Immature natural killer cell (primary cell): ENCODE results near the gene TNFSF10. TPM values are rescaled to one million over a fixed set of nuclear protein-coding genes. Genes with fewer than 3 reads are reported as not detected.
"Not testable (repeated sequence)": the region's sequence is repeated elsewhere in the genome, so short reads cannot be mapped to it uniquely, and the experiment has no call there.

Source experiments
- DNase-seq, 3 donors: peaks; one replicate each; pipeline ENCODE4 v3.0.0; 2022; ENCODE audit warnings: mixed read lengths in 1 of 3
- H3K27ac Mint-ChIP-seq, 6 donors: one replicate each; pipeline ENCODE4 v1.8.0; 2020; ENCODE audit warnings: mixed read lengths in 6 of 6, mild to moderate bottlenecking in 5 of 6, inconsistent platforms in 4 of 6, moderate library complexity in 3 of 6
- H3K27me3 Mint-ChIP-seq, 3 donors: one replicate each; pipeline ENCODE4 v1.8.0; 2020 to 2021; ENCODE audit warnings: low read depth in 3 of 3, mild to moderate bottlenecking in 3 of 3, mixed read lengths in 3 of 3, moderate library complexity in 3 of 3, inconsistent platforms in 1 of 3
- H3K36me3 Mint-ChIP-seq, 3 donors: one replicate each; pipeline ENCODE4 v1.8.0; 2020; ENCODE audit warnings: mixed read lengths in 3 of 3, inconsistent platforms in 2 of 3, mild to moderate bottlenecking in 2 of 3
- H3K4me1 Mint-ChIP-seq, 2 donors: one replicate each; pipeline ENCODE4 v1.8.0; 2020; ENCODE audit warnings: inconsistent platforms in 2 of 2, mild to moderate bottlenecking in 2 of 2, mixed read lengths in 2 of 2, moderate library complexity in 1 of 2
- H3K4me3 Mint-ChIP-seq, 5 donors: one replicate each; pipeline ENCODE4 v1.8.0; 2020; ENCODE audit warnings: mild to moderate bottlenecking in 5 of 5, mixed read lengths in 5 of 5, inconsistent platforms in 3 of 5, moderate library complexity in 3 of 5
- H3K9me3 Mint-ChIP-seq, 6 donors: one replicate each; pipeline ENCODE4 v1.8.0; 2020; ENCODE audit warnings: mild to moderate bottlenecking in 6 of 6, mixed read lengths in 6 of 6, inconsistent platforms in 4 of 6, moderate library complexity in 3 of 6
- polyA plus RNA-seq, 3 donors: library from polyadenylated mRNA; unstranded; fragments of 300-500 nt; fragmentation: Illumina TruSeq; gene quantifications; one replicate each; pipeline ENCODE4 v1.2.3, GENCODE V29; 2021

Gene TNFSF10
- polyA plus RNA-seq, 3 donors from 2014 or later: 30.8 to 49.7 (median 44.6) TPM

GRCh38 chr3:172538368-172539151 lies 15.3 kb upstream of the TNFSF10 start:
- Mint-ChIP-seq H3K4me1 (peaks cover 13 to 22% of the 10 kb centered on the region in 2 donors), H3K27ac (peak overlapping the region in 1 of 6 donors; percentile 53), H3K9me3 (no peaks in the 10 kb centered on the region), H3K36me3 (no peaks in the 10 kb centered on the region), H3K4me3 (no peak overlapping the region), H3K27me3 (no peaks in the 10 kb centered on the region)
- no peak for DNase-seq

DNA sequence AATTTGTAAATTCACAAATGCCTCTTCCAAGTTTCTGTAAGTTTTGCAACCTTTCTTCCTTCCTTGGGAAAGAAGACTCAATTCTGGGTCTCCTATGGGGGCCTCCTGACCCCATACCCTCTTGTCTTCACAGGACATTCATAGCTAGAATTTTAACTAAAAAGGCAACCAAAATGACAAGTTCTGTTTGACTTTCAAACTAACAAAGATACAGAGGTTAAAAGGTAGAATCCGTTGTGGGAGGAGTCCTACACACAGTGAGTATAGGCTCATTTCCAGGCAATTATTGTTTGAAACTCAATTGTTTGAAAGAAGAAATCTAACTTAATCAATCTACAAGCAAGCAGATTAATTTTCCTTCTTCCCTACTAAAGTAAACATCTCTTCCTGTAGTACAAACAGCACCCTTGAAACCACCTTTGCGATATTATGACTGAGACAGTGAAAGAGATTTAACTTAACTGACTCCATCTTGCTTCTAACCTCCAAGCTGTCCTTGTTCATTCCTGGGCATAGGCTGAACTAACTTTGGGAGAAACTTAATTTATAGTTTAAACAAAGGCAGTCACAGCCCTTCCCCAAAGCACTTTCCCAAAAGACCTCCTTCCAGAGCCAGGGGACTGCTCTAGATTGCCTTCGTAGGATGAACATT lies 14.4 kb upstream of the TNFSF10 start:
- H3K9me3 Mint-ChIP-seq: no peaks in the 10 kb centered on the region
- no peak overlapping the region for H3K4me3 Mint-ChIP-seq
- no peaks in the 10 kb centered on the region for H3K36me3 Mint-ChIP-seq
- H3K27ac Mint-ChIP-seq: no peak overlapping the region
- peaks cover 13 to 22% of the 10 kb centered on the region in 2 donors for H3K4me1 Mint-ChIP-seq
- DNase-seq: no peak
- peaks cover 0 to under 1% (median 0%) of the 10 kb centered on the region in 3 donors for H3K27me3 Mint-ChIP-seq

DNA sequence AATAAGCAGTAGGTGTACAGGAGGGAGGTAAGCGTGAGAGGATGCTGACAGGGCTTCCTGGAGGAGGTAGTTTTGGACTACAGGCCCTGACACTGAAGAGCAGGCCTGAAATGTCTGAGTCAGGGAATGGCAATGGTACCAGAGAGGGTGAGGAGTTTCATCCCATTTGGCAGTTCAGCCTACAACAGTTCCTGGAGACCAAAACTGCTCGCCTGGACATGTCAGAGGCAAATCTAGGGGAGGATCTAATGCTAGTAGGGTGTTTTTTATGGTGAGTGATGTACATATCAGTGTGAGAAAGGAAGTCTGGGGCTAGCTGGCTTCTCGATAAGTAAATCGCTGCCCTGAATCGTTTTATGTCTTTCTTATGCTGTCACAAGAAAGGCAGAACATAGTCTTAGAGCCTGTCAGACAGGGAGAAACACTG lies 13.8 kb upstream of the TNFSF10 start:
- Mint-ChIP-seq H3K27ac (peak overlapping the region in 5 of 6 donors; percentile 0 to 80 (median 23)), H3K4me1 (peaks cover 13 to 22% of the 10 kb centered on the region in 2 donors), H3K36me3 (no peaks in the 10 kb centered on the region), H3K27me3 (peaks cover 0 to 2% (median 0%) of the 10 kb centered on the region in 3 donors), H3K4me3 (no peak overlapping the region), H3K9me3 (no peaks in the 10 kb centered on the region)
- DNase-seq: no peak

GRCh38 chr3:172536505-172536904 lies 13.3 kb upstream of the TNFSF10 start:
- DNase-seq: no peak
- peaks cover 0 to 2% (median 1%) of the 10 kb centered on the region in 3 donors for H3K27me3 Mint-ChIP-seq
- peak overlapping the region in 1 of 6 donors; percentile 0 for H3K27ac Mint-ChIP-seq
- H3K36me3 Mint-ChIP-seq: no peaks in the 10 kb centered on the region
- H3K4me1 Mint-ChIP-seq: peaks cover 13 to 22% of the 10 kb centered on the region in 2 donors
- no peaks in the 10 kb centered on the region for H3K9me3 Mint-ChIP-seq
- H3K4me3 Mint-ChIP-seq: no peak overlapping the region

DNA sequence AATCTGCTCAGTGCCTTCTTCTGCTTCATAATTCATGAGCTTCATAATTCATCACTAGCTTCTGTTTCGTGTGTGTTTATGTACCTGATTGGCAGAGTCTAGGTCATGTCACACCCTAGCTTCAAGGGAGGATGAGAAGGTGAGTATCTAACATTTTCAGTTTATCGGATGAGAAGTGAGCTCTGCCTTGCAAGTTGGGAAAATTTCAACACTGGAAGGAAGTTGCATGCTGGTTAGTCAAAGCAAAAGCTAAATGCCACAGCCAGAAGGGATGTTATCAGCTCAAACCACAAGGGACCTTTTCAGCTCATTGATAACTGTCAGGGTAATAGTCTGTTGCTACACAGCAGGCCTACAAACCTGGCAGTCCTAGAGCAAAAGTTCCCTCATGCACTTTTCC lies 7.3 kb upstream of the TNFSF10 start:
- Mint-ChIP-seq H3K27me3 (peaks cover 0 to 4% (median 2%) of the 10 kb centered on the region in 3 donors), H3K9me3 (no peaks in the 10 kb centered on the region), H3K4me3 (peak overlapping the region in 1 of 5 donors; percentile 27), H3K36me3 (no peaks in the 10 kb centered on the region), H3K4me1 (peaks cover 8 to 10% of the 10 kb centered on the region in 2 donors), H3K27ac (peak overlapping the region in 3 of 6 donors; percentile 26 to 56 (median 46))
- no peak for DNase-seq

DNA sequence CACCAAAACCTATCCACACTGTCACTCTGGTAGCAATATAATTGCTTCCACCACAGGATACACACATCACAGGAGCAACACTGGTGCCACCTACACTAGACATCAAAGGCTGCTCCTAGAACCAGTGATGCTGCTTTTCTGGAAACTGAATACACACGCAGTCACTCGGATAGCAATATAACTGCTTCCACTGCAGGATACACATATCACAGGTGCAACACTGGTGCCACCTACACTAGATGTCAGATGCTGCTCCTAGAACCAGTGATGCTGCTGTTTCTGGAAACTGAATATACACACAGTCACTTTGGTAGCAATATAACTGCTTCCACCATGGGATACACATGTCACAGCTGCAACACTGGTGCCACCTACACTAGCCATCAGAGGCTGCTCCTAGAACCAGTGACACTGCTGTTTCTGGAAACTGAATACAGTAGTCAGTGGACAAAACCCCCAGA lies 6.9 kb upstream of the TNFSF10 start:
- DNase-seq: no peak
- H3K36me3 Mint-ChIP-seq: no peaks in the 10 kb centered on the region
- peak overlapping the region in 1 of 5 donors; percentile 27 for H3K4me3 Mint-ChIP-seq
- no peaks in the 10 kb centered on the region for H3K9me3 Mint-ChIP-seq
- H3K27ac Mint-ChIP-seq: peak overlapping the region in 3 of 6 donors; percentile 26 to 56 (median 46)
- peaks cover 0 to 4% (median 2%) of the 10 kb centered on the region in 3 donors for H3K27me3 Mint-ChIP-seq
- peaks cover 8 to 10% of the 10 kb centered on the region in 2 donors for H3K4me1 Mint-ChIP-seq

GRCh38 chr3:172528677-172529076 lies 5.4 kb upstream of the TNFSF10 start:
- peaks cover 0 to 4% (median 2%) of the 10 kb centered on the region in 3 donors for H3K27me3 Mint-ChIP-seq
- no peaks in the 10 kb centered on the region for H3K36me3 Mint-ChIP-seq
- H3K4me1 Mint-ChIP-seq: peaks cover 16 to 18% of the 10 kb centered on the region in 2 donors
- no peaks in the 10 kb centered on the region for H3K9me3 Mint-ChIP-seq
- H3K27ac Mint-ChIP-seq: no peak overlapping the region
- H3K4me3 Mint-ChIP-seq: no peak overlapping the region
- DNase-seq: no peak

- peaks cover 0 to 4% (median 0%) of the 10 kb centered on the region in 3 donors for H3K27me3 Mint-ChIP-seq
- H3K27ac Mint-ChIP-seq: no peak overlapping the region
- no peak overlapping the region for H3K4me3 Mint-ChIP-seq
- no peaks in the 10 kb centered on the region for H3K36me3 Mint-ChIP-seq
- H3K4me1 Mint-ChIP-seq: peaks cover 24 to 26% of the 10 kb centered on the region in 2 donors
- H3K9me3 Mint-ChIP-seq: no peaks in the 10 kb centered on the region
- no peak for DNase-seq
These were observed 4.1 kb upstream of the TNFSF10 start for GRCh38 chr3:172527306-172527705.

DNA sequence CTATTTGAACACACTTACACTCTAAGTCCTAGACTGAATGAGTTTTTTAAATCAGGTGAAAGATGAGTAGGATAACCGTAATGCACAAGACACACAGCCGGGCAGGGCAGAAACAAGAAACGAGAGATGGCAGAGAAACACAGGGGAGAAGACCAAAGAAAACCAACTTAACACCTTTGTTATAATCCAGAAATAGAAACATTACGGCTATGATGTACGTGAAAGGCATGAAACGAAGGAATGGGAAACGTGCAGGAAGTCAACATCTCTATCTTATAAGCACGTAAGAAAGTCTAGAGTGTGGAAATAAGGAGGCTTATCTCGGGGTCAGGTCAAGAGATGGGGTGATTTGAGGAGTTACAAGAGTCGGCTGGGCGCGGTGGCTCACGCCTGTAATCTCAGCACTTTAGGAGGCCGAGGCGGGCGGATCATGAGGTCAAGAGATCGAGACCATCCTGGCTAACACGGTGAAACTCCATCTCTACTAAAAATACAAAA lies 1.9 kb upstream of the TNFSF10 start:
- H3K4me3 Mint-ChIP-seq: no peak overlapping the region
- no peaks in the 10 kb centered on the region for H3K36me3 Mint-ChIP-seq

GRCh38 chr3:172524611-172525010 lies 1.4 kb upstream of the TNFSF10 start:
- no peaks in the 10 kb centered on the region for H3K9me3 Mint-ChIP-seq
- peaks cover 42 to 43% of the 10 kb centered on the region in 2 donors for H3K4me1 Mint-ChIP-seq
- H3K4me3 Mint-ChIP-seq: no peak overlapping the region
- peaks cover 0 to 2% (median 0%) of the 10 kb centered on the region in 3 donors for H3K27me3 Mint-ChIP-seq
- no peaks in the 10 kb centered on the region for H3K36me3 Mint-ChIP-seq
- DNase-seq: no peak
- H3K27ac Mint-ChIP-seq: peak overlapping the region in 5 of 6 donors; percentile 9 to 94 (median 90)

More for the DNA sequence above, 1.9 kb upstream of the TNFSF10 start:
- Mint-ChIP-seq H3K27ac (peak overlapping the region in 3 of 6 donors; percentile 10 to 72 (median 71)), H3K9me3 (no peaks in the 10 kb centered on the region), H3K4me1 (peaks cover 36 to 38% of the 10 kb centered on the region in 2 donors), H3K27me3 (peaks cover 0 to 2% (median 0%) of the 10 kb centered on the region in 3 donors)
- DNase-seq: no peak

GRCh38 chr3:172521837-172522726 lies 1.1 kb downstream of the TNFSF10 start:
- DNase-seq: peak in 1 of 3 donors; percentile 23
- H3K27me3 Mint-ChIP-seq, H3K9me3 Mint-ChIP-seq, H3K36me3 Mint-ChIP-seq: not testable (repeated sequence)
- Mint-ChIP-seq H3K4me3 (peak overlapping the region; percentile 92 to 98 (median 93)), H3K4me1 (peaks cover 61 to 68% of the 10 kb centered on the region in 2 donors), H3K27ac (peak overlapping the region; percentile 87 to 98 (median 94))

DNA sequence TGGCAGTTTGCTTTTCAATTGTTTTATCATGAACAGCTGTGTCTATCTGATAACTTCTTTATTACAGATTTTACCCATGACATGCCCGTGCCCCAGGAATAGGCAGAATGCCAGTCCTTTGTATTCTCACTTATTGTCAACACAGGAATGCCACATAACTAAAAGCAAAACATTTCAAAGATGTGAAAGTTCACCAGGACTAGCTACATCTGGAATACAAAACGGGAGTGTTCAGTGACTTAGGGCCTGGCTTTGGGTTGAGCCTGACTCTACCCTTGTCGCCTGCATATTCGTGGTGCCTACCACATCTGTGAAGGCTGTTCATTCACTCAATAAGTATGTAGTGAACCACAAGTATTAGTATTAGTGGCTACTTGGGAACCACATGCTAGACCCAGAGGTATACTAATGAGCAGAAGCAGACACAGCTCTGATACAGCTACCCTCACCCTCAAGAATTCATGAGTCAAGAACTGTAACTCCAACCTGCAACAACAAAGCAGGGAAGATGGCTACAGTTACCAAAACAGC lies 2.9 kb downstream of the TNFSF10 start:
- H3K9me3 Mint-ChIP-seq: no peaks in the 10 kb centered on the region
- peak; percentile 29 to 35 (median 34) for DNase-seq
- H3K4me1 Mint-ChIP-seq: peaks cover 76 to 84% of the 10 kb centered on the region in 2 donors
- no peaks in the 10 kb centered on the region for H3K27me3 Mint-ChIP-seq
- peak overlapping the region; percentile 92 to 98 (median 93) for H3K4me3 Mint-ChIP-seq
- peak overlapping the region; percentile 80 to 94 (median 88) for H3K27ac Mint-ChIP-seq
- H3K36me3 Mint-ChIP-seq: peaks cover 10 to 16% (median 12%) of the 10 kb centered on the region in 3 donors

- DNase-seq: no peak
- H3K27me3 Mint-ChIP-seq: no peaks in the 10 kb centered on the region
- peak overlapping the region; percentile 92 to 98 (median 93) for H3K4me3 Mint-ChIP-seq
- peaks cover 82 to 90% of the 10 kb centered on the region in 2 donors for H3K4me1 Mint-ChIP-seq
- no peaks in the 10 kb centered on the region for H3K9me3 Mint-ChIP-seq
- peak overlapping the region; percentile 43 to 94 (median 88) for H3K27ac Mint-ChIP-seq
- H3K36me3 Mint-ChIP-seq: peaks cover 15 to 21% (median 18%) of the 10 kb centered on the region in 3 donors
These were observed 3.5 kb downstream of the TNFSF10 start for GRCh38 chr3:172519740-172520139.
